ENCODE data around the gene ZNF587B.

DNA sequence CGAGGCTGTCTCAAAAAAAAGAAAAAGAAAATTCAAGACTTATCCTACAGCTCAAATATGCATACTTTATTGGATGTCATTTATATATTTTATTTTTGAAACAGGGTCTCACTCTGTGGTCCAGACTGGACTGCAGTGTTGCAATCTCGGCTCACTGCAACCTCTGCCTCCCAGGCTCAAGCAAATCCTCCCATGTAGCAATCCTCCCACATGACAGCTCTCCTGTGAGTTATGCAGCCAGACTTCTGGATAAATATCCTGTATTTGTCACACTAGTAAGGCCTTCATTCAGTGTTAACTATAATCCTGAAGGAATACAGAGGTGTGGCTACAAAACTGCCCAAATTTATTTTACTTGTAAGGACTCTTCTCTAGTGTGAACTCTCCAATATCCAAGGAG, 22.6 kb upstream of the ZNF587B start:
- TF ChIP-seq, protein P1, sequence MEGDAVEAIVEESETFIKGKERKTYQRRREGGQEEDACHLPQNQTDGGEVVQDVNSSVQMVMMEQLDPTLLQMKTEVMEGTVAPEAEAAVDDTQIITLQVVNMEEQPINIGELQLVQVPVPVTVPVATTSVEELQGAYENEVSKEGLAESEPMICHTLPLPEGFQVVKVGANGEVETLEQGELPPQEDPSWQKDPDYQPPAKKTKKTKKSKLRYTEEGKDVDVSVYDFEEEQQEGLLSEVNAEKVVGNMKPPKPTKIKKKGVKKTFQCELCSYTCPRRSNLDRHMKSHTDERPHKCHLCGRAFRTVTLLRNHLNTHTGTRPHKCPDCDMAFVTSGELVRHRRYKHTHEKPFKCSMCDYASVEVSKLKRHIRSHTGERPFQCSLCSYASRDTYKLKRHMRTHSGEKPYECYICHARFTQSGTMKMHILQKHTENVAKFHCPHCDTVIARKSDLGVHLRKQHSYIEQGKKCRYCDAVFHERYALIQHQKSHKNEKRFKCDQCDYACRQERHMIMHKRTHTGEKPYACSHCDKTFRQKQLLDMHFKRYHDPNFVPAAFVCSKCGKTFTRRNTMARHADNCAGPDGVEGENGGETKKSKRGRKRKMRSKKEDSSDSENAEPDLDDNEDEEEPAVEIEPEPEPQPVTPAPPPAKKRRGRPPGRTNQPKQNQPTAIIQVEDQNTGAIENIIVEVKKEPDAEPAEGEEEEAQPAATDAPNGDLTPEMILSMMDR (IDR thresholded peaks at IDR 0.05): no peak
- TF ChIP-seq POLR2AphosphoS5 (IDR thresholded peaks at IDR 0.05) (no peak), POLR2A (IDR thresholded peaks at IDR 0.05) (no peak), EP300 (IDR thresholded peaks at IDR 0.05; ENCODE audit: low read depth) (no peak)
